SIG-M5 (cell line): ENCODE data around the gene NEK6.

Source experiments
- DNase-seq: peaks from one replicate; lab custom pipeline; 2025; lab: John Stamatoyannopoulos, UW

NEK6 gene

GRCh38 chr9:124296796-124297550 is 39.2 kb downstream of the NEK6 start:
- DNase-seq = no peak

- no peak for DNase-seq
Measured at GRCh38 chr9:124297551-124297901, 39.8 kb downstream of the NEK6 start.

GRCh38 chr9:124297915-124298645 is 40.3 kb downstream of the NEK6 start:
- DNase-seq = no peak

DNA sequence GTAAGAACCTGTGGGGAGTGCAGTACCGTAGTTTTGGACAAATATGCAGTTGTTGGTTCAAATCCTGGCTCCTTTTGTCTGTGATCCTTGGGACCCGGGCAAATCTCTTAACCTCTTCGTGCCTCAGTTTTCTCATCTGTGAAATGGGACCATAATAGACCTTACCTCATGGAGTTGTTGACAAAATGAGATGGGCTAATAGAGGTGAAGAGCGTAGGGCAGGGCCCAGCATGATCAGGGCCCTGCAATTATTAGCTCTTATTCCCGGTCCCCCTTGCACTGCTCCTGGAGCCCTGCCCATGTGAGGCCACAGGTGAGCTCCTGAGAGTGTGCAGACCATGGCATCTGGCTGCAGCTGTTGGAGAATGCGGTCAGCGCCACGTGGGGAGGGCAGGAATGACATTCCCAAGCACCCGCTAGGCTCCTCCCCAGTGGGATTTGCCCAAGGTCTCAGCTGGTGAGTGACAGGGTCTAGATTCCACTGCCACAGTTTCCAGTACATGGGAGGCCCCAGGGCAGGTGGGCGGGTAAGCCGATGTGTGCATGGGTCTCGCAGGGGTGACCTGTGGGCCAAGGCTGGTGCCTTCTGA is 41.0 kb downstream of the NEK6 start:
- no peak for DNase-seq

GRCh38 chr9:124299515-124300090 is 41.9 kb downstream of the NEK6 start:
- DNase-seq = no peak

DNA sequence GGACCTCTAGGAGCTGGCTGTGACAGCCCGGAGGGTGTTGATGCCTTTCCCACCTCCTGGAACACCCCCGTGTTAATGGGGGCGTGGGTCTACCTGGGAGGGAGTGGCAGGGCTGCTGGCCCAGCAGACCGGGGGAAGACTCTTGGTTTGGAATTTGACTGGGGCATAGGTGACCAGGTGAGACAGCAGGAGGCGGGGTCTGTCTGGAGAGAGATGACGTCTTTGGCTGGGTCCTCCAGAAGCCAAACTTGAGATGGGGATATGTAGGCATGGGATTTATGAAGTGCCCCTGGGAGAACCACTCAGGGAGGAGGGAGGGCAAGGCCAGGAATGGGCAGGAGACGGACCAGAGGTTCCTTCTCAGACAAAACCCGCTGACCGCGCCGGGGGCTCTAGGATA is 42.6 kb downstream of the NEK6 start:
- DNase-seq = no peak

- DNase-seq = no peak
Measured at GRCh38 chr9:124302921-124303320, 45.2 kb downstream of the NEK6 start.

DNA sequence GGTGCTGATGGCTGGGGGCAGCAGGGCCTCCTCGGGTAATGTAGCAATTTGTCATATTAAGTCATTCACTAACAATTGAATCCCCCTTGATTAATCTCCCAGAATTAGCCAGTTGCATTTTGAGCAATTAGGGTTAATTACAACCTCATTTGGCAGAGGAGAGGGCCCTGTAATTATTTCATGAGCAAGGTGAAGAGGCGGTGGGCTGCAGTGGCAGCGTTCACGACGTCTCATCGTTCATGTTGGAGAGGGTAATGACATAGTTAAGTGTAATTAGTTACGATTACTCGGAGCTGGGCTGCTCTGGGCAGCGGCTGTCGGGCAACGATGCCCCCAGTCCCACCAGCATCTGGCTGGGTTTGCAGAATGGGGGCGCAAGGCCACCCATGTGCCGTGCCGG is 46.0 kb downstream of the NEK6 start:
- no peak for DNase-seq

- DNase-seq = no peak
Measured at GRCh38 chr9:124304285-124304684, 46.5 kb downstream of the NEK6 start.

- DNase-seq = no peak
Measured at GRCh38 chr9:124306098-124306735, 48.5 kb downstream of the NEK6 start.

DNA sequence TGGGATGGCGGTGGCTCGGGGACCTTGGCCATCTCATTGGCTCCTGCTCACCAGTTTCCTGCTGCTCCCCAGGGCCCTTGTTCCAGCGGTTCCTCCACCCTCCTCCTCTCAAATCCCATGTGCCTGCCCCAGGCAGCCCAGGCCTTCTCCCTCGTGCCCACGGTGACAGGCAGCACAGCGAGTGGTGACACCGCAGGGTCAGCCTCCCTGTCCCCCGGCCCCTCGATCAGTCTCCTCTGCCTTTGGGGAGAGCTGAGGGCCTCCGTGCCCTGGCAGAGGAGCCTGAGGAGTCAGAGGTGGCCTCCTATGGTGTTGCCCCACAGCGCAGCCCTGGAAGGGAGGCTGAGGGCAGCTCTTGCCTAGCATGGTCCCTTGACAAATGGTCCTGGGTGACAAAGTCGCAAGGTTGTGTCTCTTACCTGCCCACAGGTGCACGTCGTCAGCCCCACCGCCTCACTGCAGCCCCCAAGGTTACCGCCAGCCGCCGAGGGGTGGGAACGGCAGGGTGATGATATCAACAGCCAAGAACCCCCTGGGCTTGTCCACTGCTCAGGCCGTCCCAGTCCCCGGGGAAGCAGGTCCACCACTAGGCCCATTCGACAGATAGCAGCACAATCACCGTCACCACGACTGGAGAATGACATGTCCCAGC is 49.8 kb downstream of the NEK6 start:
- no peak for DNase-seq

DNA sequence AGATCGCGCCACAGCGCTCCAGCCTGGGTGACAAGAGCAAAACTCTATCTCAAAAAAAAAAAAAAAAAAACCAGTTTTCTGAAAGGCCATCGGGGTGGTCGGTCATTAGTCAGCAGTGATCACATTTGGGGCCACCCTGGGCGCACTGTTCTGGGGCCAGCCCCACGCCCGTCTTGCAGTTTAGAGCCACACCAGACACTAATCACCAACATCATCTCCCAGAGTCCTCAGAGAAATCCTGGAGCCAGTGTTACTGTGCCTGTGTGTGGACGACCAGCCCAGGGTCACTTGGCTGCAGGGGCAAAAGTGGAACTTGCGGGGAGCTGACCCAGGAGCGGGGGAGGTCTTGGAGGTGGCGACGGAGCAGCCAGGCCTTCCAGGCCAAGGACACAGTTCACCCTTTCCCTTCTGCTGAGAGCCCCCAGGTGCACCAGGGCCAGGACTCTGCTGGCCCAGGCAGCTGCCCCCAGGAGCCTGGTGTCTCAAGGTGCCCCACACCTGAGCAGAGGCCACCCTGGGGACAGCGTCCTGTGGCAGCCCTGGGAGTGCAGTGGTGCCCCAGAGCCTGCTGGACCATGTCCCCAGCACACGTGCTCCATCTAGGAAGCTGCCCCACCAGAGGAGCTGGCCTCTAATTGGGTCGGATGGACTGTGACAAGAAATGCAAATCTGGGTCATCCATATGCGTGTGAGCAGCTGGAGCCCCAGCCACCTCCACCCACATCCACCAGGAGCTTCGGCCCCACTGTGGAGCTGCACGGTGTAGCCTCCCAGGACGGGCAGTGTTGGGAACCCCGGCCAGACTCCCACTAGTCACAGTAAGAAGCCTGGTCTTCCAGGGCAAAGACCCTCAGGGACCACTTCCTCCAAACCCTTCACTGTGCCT is 51.1 kb downstream of the NEK6 start:
- DNase-seq = no peak

GRCh38 chr9:124309667-124310084 is 51.9 kb downstream of the NEK6 start:
- DNase-seq = no peak

DNA sequence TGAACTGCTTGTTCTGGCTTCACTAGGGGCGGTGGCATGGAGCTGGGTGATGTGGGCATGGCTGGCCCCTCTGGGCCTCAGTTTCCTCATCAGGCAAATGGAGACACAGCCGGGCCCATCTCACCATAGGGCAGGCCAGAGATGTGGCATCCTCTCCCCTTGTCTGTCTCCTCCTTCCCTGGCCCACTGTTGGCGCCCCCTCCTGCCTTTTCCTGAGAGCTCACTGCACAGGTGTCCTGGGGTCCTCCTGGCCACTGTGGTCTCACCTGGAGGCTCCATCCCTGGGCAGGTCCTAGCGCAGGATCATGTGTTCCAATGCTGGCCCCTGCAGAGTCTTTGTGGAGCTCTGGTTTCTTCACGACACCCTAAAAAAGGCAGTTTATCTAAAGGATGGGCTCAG is 53.5 kb downstream of the NEK6 start:
- no peak for DNase-seq

DNA sequence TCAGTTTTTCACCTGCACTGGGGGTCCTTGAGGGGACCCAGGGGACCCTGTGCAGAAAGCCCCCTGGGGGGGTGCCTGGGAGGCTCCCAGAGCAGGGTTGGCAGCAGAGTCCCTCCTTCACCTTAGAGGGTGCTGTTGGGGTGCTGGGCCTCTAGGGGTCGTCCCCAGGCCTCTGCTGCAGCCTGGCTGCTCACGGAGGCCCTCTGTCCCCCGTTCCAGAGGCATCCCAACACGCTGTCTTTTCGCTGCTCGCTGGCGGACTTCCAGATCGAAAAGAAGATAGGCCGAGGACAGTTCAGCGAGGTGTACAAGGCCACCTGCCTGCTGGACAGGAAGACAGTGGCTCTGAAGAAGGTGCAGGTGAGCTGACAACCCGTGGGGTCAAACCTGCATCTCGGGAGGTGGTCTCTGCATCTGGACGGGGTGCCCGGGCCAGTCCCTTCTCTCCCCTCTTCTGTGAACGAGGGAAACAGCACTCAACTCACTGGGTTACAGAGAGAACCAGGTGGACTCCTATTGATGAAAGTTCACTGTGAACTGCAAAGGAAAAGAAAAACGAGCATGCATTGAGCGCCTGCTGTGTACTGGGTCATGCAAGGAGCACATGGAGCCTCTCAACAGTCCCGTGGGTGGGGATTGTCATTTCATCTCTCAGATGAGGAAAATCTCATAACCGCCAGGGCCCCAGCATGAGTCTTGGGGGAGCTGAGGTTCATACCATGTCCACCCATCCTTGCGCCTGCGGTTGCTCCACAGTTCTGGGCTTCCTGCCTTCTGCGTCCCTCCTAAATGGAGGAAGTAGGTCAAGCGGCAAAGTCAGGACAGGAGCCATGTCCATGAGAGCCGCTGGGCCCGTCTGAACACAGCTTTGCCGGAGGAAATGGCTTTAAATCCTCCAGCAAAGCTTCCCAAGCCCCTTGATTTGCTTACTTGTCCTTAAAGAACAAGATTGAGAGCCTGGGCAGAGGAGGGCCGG is 54.8 kb downstream of the NEK6 start:
- no peak for DNase-seq

DNA sequence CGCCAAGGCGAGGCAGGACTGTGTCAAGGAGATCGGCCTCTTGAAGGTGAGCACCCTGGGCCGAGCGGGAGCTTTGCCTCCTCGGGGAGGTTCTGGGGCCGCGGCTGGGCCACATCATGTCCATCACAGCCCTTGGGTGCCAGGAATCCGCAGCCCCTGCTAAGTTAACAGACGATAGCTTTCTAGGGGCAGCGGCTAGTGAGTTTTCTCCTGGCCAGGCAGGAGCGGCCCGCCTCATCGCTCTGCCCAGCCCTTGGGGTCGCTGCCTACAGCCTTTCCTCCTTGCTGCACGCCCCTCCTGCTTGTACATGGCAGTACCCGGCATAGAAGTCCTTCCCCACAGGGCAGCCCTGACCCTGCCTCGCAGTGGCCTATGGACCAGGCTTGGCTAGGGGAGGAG is 56.2 kb downstream of the NEK6 start:
- no peak for DNase-seq

DNA sequence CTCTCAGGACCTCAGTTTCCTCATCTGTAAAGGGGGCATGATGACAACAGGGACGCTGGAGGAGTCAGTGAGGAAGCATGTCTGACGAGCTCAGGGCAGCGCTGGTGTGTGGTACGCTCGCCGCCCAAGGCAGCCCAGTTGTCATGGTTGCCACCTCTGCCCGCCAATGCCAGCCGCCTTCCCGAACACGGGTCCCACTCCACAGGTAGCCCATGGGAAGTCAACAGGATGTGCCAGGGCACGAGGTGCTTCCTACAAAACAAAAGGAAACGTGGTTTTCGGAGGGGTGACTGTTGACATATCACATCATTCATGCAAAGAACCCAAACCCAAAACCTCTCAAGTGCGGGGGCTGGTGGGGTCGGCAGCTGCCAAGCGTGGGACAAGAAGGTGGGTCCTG is 58.1 kb downstream of the NEK6 start:
- no peak for DNase-seq

GRCh38 chr9:124320062-124320973 is 62.6 kb downstream of the NEK6 start:
- no peak for DNase-seq

- no peak for DNase-seq
Measured at GRCh38 chr9:124321416-124321815, 63.7 kb downstream of the NEK6 start.
